Testis (tissue), 2 donors: Measurements from ENCODE around the gene CFAP300.

Source experiments
- POLR2A ChIP-seq: fragments of 450-650 bp; IDR thresholded peaks from one replicate; pipeline ENCODE4 v1.6.1; 2017; ENCODE audit warnings: antibody characterized with exemption, mild to moderate bottlenecking, moderate library complexity
- TF ChIP-seq, protein P1 (sequence below), 3 experiments: fragments of 450-650 bp in 2 of 3; fragments of 200-600 bp in 1 of 3; sonication (generic) in 1 of 3; IDR thresholded peaks; one replicate each; pipeline ENCODE4 v1.5.1; 2016 to 2019; ENCODE audit warnings: antibody characterized with exemption in 3 of 3, mild to moderate bottlenecking in 2 of 3, moderate library complexity in 1 of 3

DNA sequence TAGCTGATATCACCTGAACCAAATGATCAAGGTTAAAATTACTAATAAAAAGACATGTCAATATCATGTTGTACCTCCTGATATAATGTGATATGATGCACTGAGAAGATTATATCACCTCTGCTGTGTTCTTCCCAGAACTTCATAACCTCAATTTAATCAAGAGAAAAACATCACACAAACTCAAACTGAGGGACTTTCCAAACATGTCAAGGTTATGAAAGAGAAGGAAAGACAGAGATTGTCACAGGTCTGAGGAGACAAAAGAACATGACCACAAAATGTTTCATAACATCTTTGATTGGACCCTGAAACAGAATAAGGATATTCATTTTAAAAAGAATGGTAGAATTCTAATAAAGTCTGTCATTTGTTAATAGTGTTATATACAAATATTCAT, 43.0 kb upstream of the CFAP300 start:
- TF ChIP-seq POLR2A: no peak
- TF ChIP-seq, protein P1, sequence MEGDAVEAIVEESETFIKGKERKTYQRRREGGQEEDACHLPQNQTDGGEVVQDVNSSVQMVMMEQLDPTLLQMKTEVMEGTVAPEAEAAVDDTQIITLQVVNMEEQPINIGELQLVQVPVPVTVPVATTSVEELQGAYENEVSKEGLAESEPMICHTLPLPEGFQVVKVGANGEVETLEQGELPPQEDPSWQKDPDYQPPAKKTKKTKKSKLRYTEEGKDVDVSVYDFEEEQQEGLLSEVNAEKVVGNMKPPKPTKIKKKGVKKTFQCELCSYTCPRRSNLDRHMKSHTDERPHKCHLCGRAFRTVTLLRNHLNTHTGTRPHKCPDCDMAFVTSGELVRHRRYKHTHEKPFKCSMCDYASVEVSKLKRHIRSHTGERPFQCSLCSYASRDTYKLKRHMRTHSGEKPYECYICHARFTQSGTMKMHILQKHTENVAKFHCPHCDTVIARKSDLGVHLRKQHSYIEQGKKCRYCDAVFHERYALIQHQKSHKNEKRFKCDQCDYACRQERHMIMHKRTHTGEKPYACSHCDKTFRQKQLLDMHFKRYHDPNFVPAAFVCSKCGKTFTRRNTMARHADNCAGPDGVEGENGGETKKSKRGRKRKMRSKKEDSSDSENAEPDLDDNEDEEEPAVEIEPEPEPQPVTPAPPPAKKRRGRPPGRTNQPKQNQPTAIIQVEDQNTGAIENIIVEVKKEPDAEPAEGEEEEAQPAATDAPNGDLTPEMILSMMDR (IDR thresholded peaks at IDR 0.05): no peak
